Measurements from ENCODE around the gene PPP2R1B.

DNA sequence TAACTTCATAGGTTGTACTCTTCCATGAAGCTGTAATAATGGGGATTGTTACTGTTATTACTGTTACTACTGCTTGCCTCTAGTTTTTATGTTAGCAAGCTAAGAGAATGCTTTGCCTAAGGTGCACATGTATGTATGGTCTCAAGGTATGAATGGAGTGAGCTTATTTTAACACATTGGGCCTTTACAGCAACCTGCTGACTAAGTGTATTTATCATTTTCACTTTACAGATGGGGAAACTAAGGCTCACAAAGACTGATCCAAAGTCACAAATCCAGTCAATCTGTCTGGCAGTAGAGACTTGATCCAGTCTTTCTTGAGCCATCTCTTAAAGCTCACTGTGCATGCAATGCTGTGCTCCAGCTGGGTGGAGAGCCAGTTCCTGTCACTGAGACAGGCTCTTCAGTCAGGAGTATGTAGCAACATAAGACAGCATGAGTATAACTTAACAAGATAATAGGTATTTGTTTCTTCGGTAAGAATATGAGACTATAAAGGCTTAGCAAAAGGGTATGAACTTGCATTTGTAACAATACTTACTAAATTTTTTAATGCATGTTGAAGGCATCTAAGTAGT, 66.5 kb downstream of the PPP2R1B start:
- TF ChIP-seq POLR2A (IDR thresholded peaks at IDR 0.05): no peak
- TF ChIP-seq POLR2AphosphoS5 (IDR thresholded peaks at IDR 0.05; ENCODE audit: insufficient read depth in 1 of 2, low read depth in 1 of 2): no peak
- TF ChIP-seq, protein P1, sequence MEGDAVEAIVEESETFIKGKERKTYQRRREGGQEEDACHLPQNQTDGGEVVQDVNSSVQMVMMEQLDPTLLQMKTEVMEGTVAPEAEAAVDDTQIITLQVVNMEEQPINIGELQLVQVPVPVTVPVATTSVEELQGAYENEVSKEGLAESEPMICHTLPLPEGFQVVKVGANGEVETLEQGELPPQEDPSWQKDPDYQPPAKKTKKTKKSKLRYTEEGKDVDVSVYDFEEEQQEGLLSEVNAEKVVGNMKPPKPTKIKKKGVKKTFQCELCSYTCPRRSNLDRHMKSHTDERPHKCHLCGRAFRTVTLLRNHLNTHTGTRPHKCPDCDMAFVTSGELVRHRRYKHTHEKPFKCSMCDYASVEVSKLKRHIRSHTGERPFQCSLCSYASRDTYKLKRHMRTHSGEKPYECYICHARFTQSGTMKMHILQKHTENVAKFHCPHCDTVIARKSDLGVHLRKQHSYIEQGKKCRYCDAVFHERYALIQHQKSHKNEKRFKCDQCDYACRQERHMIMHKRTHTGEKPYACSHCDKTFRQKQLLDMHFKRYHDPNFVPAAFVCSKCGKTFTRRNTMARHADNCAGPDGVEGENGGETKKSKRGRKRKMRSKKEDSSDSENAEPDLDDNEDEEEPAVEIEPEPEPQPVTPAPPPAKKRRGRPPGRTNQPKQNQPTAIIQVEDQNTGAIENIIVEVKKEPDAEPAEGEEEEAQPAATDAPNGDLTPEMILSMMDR (IDR thresholded peaks at IDR 0.05): no peak
